Measurements from ENCODE around the gene GZMB.
"Not testable (repeated sequence)": the region's sequence is repeated elsewhere in the genome, so short reads cannot be mapped to it uniquely, and the experiment has no call there.

Gene GZMB

GRCh38 chr14:24630872-24631477, 3.0 kb downstream of the GZMB start:
- no peak for DNase-seq

- no peak for DNase-seq
These were observed 3.7 kb downstream of the GZMB start for GRCh38 chr14:24630087-24630871.

- DNase-seq, result no peak
These were observed 4.5 kb downstream of the GZMB start for GRCh38 chr14:24629521-24629920.

- DNase-seq, result no peak
These were observed 20.2 kb downstream of the GZMB start for GRCh38 chr14:24613747-24614146.

GRCh38 chr14:24613241-24613640, 20.7 kb downstream of the GZMB start:
- no peak for DNase-seq

GRCh38 chr14:24612196-24612595, 21.8 kb downstream of the GZMB start:
- no peak for DNase-seq

- DNase-seq, result no peak
These were observed 24.2 kb downstream of the GZMB start, which contains the start of gene GZMH for GRCh38 chr14:24609655-24610344. Gene GZMH, minus strand, starts transcription at chr14:24609685. Its CDS starts 72 bp downstream, at chr14:24609613.

GRCh38 chr14:24607635-24608514, 26.1 kb downstream of the GZMB start:
- no peak for DNase-seq

GRCh38 chr14:24607081-24607480, 26.9 kb downstream of the GZMB start:
- no peak for DNase-seq

GRCh38 chr14:24606297-24606696, 27.7 kb downstream of the GZMB start:
- DNase-seq, result no peak

- no peak for DNase-seq
These were observed 28.4 kb downstream of the GZMB start for GRCh38 chr14:24605435-24606190.

GRCh38 chr14:24597403-24597802, 36.6 kb downstream of the GZMB start:
- DNase-seq, result no peak

GRCh38 chr14:24595073-24595808, 38.7 kb downstream of the GZMB start:
- no peak for DNase-seq

- DNase-seq, result not testable (repeated sequence)
These were observed 43.0 kb downstream of the GZMB start for GRCh38 chr14:24591004-24591403.

- DNase-seq, result not testable (repeated sequence)
These were observed 49.6 kb downstream of the GZMB start for GRCh38 chr14:24584402-24584801.
